Activated gamma-delta T cell (primary cell): ENCODE data around the gene PRDM11.
"Not testable (repeated sequence)": the region's sequence is repeated elsewhere in the genome, so short reads cannot be mapped to it uniquely, and the experiment has no call there.

Experiments used
- DNase-seq: peaks from one replicate; lab custom pipeline; 2025; lab: John Stamatoyannopoulos, UW
- total RNA-seq, 2 donors: gene quantifications; one replicate each; lab custom pipeline; 2026; lab: John Stamatoyannopoulos, UW

PRDM11 gene
- 14.5 to 16.0 reads per million in 2 donors for total RNA-seq

DNA sequence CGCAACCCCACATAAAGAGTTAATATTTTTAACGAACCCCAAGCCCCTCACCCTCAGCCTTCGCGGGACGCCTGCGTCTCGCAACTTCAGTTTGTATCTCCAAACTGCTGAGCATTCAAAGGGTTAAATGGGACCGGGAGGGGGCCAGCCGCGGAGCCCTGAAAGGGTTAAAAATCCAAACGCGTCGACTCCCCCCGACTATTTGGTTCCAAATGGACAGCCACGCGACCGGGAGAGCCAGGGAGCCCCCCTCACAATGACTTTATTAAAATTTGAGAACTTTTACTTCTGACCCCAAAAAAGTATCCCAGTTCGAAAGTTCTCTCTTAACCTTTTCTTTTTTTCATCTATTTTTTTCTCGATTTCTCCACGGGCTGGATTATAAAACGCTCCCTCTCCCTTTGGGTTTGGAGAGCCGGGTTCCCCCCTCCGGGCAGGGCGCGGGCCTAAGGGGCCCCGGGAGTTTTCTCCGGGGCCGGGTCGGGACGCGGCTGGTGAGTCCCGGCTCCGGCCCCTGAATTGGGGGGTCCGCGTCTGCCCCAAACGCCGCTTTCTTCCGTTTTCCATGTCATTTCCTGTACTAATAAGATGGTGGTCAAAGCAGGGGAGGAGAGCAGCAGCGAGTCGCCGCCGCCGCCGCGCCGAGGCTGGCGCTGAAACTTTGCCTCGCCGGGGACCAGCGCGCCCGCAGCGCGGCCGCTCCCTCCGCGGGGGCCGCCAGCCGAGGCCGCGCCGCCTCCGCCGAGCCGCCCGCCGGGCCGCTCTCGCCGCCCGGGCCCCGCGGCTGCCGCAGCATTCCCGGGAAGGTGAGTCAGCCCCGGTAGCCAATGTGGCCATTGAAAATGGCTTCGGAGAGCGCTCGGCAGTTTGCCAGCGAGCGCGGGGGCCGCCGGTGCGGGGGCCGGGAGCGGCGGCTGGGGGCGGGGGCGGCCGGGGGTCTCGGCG, at the start of gene PRDM11:
Gene PRDM11, plus strand, starts transcription at position 568 of the 945 bp plus-strand sequence. CDS start 35,128 bp downstream, outside the sequence.
- peak; percentile 64 for DNase-seq

DNA sequence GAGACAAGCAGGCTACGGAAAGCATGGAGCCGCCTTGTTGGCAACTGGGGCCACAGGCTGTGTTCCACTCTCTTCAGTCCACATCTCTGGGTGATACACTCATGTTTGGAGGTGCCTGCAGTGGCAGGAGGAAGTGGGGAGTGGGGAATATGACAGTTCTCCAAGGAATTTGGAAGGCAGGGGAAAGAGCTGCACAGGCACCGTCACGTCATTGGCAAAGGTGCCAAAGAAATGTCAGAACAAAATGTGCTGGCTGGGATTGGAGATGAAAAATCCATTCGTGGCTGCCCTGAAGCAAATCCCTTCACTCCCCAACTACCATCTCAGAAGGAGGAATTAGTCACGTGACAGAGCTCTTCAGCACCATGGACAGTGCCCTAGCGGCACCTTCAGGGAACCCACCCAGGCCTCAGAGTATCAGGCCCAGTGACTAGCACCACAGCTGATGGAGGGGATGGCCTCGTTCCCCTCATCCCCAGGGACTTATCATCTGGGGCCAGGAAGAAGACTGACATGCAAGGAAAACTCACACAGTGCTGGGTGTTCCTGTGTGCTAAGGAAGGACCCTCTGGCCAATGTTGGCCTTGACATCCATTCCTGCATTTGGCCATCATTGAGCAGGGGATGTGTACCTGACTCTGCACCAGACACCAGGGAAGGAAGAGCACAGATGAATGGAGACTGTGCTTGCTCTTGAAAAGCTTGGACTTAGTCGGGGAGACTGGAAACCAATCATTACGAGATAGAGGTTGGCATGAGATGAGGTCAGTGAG, 48.5 kb upstream of the PRDM11 start:
- no peak for DNase-seq

DNA sequence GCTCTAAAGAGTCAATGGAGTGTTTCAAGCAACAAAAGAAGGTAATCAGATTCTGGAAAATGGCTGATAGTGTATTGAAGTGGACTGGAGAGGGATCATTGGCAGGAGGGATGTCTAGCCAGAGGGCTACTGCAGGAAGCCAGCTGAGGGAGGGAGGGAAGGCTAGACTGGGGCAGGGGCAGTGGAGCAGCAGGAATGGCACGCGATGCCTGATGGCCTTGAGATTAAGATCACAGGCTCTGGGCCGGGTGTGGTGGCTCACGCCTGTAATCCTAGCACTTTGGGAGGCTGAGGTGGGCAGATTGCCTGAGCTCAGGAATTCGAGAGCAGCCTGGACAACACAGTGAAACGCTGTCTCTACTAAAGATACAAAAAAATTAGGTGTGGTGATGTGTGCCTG, 47.5 kb upstream of the PRDM11 start:
- no peak for DNase-seq

DNA sequence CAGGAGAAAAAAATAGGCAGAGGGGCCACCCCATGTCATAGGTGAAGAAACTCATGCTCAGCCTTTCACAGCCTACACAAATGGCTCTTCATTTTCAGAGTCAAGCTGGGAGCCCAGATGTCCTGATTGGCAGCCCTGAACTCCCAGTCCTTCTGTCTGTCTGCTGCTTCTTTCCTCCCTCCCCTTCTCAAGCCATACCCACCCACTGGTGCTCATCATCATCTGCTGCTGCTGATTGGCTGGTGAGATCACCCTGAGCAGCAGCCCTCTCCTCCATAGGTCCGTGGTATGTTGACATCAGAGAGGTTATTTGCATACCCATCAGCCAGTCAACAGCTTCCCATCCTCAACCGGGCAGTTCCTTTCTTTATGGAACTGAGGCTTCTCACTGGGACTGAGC, 46.1 kb upstream of the PRDM11 start:
- no peak for DNase-seq

DNA sequence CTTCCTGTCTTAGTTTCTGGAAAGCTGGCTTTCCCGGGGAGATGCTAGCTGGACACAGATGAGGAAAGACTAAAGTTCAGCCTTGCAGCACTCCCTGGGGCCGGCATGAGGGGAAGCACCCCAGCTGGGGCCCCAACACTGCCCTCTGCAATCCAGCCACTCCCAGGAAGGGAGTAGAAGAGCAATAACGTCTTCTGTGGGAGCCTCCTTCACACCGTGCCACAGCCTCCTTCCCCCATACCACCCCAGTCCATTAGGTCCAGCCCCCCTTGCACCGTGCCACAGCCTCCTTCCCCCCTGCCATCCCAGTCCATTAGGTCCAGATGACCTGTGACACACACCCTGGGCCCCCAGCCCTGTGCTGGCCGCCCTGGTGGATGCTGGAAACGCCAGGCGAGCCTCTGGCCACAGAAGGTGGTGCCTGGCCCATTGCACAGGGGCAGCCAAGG, 44.1 kb upstream of the PRDM11 start:
- DNase-seq: no peak

DNA sequence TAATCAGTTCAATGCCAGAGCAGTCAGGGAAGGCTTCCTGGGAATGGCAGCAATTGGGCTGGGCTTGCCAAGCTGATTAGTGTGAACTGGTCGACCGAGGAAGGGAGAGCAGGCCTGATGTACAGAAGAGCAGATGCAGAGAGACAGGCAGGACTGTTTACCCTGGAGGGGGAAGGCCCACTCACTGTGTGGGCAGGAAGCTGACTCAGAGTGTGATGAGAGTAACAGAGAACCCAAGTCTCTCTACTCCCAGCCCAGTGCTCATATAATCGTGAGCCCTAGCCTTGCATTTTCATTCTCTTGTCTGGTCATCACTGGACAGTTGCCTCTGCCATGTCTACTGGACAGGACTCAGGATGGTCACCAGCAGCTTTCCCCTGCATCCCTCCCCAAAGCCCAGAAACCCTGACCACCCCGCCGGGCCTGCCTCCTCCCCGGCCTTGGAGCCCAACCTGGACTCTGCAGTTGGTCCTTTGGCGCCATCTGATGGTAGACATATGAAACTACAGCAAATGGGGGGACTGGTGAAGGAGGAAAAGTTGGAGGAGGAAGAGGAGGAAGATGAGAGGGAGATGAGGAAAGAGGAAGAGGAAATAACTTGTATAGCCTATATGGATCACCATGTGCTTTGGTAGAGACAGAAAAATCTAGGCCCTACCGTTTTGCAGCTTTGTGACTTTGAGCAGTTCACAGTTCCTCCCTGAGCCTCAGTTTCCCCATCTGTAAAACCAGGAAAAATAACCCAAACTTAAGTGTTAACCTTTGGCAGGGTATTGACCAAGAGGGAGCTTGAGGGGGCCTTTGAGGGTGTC, 43.4 kb upstream of the PRDM11 start:
- DNase-seq: no peak

DNA sequence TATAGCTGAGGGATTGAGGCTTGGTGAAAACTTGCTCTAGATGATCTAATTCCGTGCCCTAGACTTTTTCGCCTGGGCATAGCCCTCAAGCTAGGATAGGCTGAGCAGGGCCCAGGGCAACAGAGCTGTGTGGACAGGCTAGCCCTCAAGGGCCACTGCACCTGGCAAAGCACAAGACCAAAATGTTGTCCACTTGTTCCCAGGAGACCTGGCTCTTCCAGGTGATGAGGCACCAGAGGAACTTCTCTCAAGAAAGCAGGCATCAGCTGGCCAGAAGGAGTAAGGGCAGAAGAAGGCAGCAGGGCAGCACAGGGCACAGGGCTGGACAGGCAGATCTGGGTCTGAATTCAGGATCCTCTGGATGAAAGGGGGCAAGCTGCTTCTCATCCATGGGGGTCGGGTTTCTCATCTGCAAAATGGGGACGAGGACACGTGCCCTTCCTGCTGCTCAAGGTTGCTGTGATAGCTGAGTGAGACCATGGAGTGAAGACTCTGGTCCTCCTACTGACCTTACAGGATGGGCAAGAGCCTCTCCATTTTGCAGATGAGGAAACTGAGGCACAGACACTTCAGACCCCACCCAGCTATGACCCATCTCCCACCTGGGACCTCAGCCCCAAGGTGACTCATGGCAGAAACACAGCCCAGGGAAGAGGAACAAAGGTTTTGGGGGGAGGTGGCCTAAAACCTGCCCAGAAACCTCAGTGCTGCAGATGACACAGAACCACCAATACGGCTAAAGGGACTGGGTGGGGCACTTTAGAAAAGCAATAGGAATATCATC, 42.2 kb upstream of the PRDM11 start:
- DNase-seq: no peak

DNA sequence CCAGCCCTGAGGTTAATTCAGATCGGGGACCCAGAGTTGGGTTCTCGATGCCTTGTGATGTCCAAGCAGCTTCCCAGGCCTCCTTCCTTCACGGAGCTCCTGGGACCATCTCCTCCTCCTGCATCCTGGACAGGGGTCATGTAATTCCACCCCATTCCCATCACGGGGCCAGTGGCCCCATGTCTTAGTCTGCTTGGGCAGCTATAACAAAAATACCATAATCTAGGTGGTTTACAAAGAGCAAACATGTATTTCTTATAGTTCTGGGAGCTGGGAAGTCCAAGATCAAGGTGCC, 41.7 kb upstream of the PRDM11 start:
- no peak for DNase-seq

DNA sequence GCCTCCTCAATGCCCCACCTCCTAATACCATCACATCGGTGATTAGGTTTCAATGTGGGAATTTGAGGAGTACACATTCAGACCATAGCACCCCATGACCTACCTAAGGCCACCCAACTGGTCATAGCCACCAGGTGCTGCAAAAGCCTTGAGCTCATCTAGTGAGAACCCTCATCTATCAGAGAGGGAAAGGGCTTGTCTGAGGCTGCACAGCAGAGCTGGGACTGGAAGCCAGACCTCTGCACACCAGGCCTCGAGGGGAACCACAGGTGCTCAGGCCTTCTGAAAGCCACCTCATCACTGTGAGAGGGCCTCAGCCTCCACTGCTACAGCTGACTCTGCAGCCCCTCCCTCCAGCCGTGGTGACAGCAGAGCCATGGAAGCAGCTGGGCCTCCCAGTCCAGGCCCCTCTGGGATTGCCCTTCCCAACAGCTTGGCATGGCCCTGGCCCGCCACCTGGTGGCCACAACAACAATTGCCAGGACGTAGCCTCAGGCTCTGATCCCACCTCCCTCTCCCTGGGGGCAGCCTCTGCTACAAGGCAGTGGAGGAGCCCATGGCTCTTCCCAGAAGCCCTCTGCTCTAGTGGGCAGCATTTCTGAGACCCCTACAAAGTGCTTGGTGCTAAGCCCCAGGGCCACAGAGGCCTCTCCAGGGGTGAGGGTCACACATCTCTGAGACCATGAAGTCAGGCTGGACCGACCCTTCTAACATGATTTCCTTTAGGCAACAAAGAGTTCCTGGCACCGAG, 41.0 kb upstream of the PRDM11 start:
- DNase-seq: peak; percentile 29

DNA sequence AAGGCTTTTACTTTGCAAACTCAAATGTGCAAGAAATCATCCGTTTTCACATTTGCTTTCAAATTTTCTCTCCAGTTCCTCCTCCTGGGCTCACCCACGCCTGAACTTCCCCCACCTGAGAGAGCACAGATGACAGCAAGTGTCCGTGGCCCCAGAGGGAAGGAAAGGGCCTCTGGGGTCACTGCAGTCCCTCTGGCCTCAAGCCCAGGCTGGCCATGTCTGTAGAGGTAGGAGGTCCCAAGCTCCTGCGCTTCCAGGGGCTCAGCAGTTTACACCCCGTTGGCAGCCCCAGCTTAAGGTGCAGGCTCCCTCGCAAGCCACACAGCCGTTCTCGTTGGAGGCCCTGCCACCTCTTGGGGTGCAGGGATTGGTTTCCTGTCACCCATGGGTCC, 40.5 kb upstream of the PRDM11 start:
- DNase-seq: no peak

DNA sequence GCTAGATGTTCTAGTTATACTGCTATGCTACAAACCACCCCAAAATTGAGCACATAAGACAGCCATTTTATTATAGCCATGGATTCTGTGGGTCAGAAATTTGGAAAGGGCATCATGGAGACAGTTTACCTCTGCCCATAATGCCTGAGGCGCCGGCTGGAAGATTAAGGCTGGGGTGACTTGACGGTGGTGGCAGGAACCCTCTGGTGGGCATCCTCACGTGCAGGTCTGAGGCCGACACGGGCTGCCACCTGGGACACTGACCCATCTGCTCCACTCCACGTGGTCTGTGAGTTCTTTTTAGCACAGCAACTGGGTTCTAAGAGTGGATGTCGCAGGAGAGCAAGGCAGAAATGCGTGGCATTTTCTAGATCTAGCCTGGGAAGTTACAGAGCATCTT, 40.0 kb upstream of the PRDM11 start:
- no peak for DNase-seq

DNA sequence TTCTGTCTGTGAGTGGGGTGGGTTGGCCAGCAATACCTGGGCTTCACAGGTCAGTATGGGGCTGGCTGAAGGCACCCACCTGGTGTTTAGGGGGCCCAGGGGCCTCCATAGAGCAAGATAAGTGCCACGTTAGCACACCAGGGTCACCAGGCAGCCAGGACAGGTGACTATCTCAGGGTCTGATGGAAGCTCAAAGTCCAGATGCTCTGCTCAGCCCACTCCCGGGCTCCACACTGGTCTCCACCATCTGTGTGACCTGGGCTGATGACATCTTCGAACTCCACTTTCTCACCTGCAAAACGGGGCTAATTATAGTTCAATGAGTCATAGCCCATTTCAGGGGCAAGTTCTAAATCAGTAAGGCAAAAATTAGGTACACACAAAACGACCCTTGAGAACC, 39.4 kb upstream of the PRDM11 start:
- DNase-seq: no peak

DNA sequence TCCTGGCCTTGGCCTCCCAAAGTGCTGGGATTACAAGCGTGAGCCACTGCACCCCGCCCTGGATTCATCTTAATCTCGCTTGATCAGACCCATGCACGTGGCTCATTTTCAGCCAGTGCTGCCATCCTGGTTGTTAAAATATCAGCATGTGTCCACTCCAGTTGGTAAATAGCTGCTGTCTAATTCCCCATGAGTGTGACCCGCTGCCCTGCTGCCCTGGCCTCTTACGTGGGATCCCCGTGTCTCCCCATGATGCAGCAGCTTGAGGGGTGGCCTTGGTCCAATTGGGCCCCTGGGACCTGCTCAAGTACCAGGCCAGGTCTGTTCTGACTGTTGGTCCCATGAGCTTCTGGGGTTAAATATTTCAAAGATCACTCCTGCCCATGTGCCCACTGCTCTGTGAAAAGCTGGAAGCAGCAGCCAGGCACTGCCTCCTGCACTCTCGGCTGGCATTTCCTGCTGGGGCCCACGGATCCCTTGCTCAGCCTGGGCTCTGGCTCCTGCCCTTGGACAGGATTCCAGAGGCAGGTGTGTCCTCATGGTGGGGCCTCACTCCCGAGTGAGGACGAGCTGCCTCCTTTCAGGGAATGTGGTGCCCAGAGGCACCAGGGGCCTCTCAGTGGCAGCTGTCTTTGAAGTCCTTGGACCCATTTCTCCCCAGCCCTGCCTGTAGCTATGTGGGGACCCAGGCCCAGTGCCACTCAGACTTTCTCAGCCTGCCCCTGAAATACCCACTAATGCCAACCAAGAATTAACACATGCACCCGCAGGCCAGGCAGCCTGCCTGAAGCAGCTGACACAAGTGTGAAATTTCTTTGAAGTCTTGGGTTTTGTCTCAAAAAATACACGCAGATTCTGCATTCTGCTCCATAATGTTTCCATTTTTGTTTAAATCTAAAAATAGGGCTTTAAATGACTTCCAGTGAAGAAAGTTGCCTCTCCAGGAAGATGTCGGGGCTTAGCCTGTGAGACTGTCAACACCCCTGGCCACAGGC, 38.1 kb upstream of the PRDM11 start:
- no peak for DNase-seq

DNA sequence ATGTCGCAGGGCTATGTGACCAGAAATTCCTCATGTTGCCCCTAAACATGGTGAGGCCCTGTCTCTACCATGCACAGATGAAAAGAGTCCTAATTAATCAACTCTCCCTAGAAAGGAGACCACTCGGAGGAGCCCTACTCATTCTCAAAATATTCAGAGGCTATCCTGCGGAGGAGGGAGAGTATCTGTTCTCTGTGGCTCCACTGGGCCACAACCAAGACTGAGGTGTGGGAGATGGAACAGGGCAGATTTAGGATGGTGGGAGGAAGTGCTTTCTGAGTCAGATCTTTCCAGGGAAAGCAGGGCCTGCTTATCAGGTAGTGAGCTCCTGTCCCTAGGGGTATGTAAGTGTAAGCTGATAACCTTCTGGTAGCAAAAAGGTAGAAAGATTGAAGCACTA, 37.0 kb upstream of the PRDM11 start:
- no peak for DNase-seq

DNA sequence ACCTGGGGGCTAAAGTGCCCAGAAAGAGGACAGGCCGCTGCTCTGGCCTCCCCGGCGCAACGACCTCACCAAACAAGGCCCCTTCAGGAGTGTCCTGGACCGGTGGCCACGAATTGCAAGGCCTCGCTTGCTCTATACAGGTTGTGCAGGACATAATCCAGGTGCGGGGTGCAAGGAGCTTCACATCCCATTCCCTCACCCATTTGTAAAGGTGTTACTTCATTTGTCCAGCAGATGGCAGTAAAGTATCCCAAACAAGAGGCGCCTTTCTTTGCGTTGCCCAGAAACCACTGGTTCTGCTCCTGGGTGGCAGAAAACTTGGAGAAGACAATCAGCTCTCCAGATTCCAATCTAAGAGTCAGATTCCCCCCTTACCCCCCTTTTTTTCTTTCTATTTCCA, 35.9 kb upstream of the PRDM11 start:
- DNase-seq: no peak

DNA sequence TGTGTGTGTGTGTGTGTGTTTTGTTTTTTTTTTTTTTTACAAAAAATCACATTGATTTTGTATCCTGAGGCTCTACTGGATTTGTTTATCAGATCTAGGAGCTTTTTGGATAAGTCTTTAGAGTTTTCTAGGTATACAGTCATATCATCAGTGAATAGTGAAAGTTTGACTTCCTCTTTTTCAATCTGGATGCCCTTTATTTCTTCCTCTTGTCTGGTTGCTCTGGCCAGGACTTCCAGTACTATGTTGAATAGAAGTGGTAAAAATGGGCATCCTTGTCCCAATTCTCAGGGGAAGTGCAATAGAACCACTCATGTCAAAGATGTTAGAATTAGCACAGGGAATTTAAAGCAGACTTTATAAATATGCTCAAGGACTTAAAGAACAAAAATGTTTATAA, 32.6 kb upstream of the PRDM11 start:
- no peak for DNase-seq

DNA sequence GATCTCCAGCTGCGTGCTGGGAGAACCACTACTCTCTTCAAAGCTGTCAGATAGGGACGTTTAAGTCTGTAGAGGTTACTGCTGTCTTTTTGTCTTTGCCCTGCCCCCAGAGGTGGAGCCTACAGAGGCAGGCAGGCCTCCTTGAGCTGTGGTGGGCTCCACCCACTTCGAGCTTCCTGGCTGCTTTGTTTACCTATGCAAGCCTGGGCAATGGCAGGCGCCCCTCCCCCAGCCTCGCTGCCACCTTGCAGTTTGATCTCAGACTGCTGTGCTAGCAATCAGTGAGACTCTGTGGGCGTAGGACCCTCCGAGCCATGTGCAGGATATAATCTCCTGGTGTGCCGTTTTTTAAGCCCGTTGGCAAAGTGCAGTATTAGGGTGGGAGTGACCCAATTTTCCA, 18.6 kb upstream of the PRDM11 start:
- DNase-seq: not testable (repeated sequence)

DNA sequence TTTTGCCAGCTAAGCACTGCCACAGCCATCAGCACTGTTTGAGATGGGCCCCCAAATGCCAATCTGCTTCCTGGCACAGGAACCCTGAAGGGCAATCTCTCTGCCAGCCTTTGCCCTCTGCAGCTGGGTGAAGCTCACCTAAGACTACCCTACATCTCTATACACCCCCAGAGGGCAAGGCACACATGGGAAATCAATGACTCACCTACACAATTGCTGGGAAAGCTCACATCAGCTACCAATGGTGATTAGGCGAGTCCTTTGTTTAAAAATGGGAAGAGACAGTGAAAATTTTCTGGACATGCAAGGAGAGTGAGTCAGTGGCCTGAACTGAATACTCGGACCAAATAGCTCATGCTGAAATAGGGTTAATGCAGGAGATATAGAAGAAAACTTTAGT, 12.6 kb upstream of the PRDM11 start:
- DNase-seq: no peak

DNA sequence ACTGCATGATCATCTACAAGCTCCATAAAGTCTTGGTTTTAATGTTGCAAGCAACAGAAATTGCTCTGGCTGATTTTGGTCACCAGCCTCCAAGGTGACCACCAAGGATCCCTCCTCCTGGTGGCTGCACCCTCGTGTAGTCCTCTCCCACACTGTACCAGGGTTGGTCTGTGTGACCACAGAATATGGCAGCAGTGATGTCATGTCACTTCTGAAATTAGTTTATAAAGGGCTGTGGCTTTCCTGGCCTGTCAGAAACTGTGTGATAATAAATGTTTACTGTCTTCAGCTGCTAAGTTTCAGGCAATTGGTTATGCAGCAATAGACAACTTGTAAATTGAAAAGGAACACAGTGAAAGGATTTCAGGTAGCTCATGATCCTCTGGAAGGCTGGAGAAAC, 5.3 kb upstream of the PRDM11 start:
- no peak for DNase-seq
